Activated T-cell treated with anti-CD3 and anti-CD28 coated beads for 48 hours (primary cell): ENCODE data around the gene DLG2.

Experiments
- DNase-seq: peaks from one replicate; pipeline ENCODE4 v3.0.0-alpha.2; 2020; ENCODE audit warnings: low read depth

DLG2 gene

GRCh38 chr11:83836065-83836464 lies 1791.1 kb downstream of the DLG2 start:
- no peak for DNase-seq

GRCh38 chr11:83835423-83835822 lies 1791.7 kb downstream of the DLG2 start:
- no peak for DNase-seq

GRCh38 chr11:83831929-83832328 lies 1795.2 kb downstream of the DLG2 start:
- no peak for DNase-seq

GRCh38 chr11:83827940-83828554 lies 1799.1 kb downstream of the DLG2 start:
- no peak for DNase-seq

GRCh38 chr11:83827520-83827919 lies 1799.6 kb downstream of the DLG2 start:
- DNase-seq: no peak

- no peak for DNase-seq
Measured at GRCh38 chr11:83826078-83826477, 1801.1 kb downstream of the DLG2 start.

- no peak for DNase-seq
Measured at GRCh38 chr11:83823461-83824025, 1803.6 kb downstream of the DLG2 start.

GRCh38 chr11:83819931-83820549 lies 1807.1 kb downstream of the DLG2 start:
- DNase-seq: no peak

GRCh38 chr11:83818349-83818748 lies 1808.8 kb downstream of the DLG2 start:
- DNase-seq: no peak

- no peak for DNase-seq
Measured at GRCh38 chr11:83816572-83817187, 1810.5 kb downstream of the DLG2 start.

GRCh38 chr11:83815736-83816135 lies 1811.4 kb downstream of the DLG2 start:
- DNase-seq: no peak

- DNase-seq: no peak
Measured at GRCh38 chr11:83813296-83813695, 1813.8 kb downstream of the DLG2 start.

GRCh38 chr11:83809274-83809673 lies 1817.9 kb downstream of the DLG2 start:
- DNase-seq: no peak

- DNase-seq: no peak
Measured at GRCh38 chr11:83801799-83802198, 1825.3 kb downstream of the DLG2 start.

GRCh38 chr11:83793310-83793709 lies 1833.8 kb downstream of the DLG2 start:
- no peak for DNase-seq

- no peak for DNase-seq
Measured at GRCh38 chr11:83791557-83791956, 1835.6 kb downstream of the DLG2 start.

GRCh38 chr11:83785942-83786341 lies 1841.2 kb downstream of the DLG2 start:
- no peak for DNase-seq

- DNase-seq: no peak
Measured at GRCh38 chr11:83784419-83784818, 1842.7 kb downstream of the DLG2 start.

GRCh38 chr11:83782329-83782728 lies 1844.8 kb downstream of the DLG2 start:
- no peak for DNase-seq

GRCh38 chr11:83779876-83780275 lies 1847.3 kb downstream of the DLG2 start:
- no peak for DNase-seq

GRCh38 chr11:83778596-83778995 lies 1848.5 kb downstream of the DLG2 start:
- DNase-seq: no peak

GRCh38 chr11:83773950-83774880 lies 1852.9 kb downstream of the DLG2 start:
- no peak for DNase-seq
